A549 (cell line): ENCODE results near the gene NUP88. TPM values are rescaled to one million over a fixed set of nuclear protein-coding genes. Genes with fewer than 3 reads are reported as not detected.

Source experiments
- ATAC-seq, 2 experiments: fragments of 200-7000 bp in 1 of 2; fragments of >200 bp in 1 of 2; cut with Nextera tagmentation in 1 of 2; cut with Tn5 transposase in 1 of 2; 3 replicates each; pipeline versions ENCODE4 v1.8.0 to v1.9.1; 2018 to 2020; ENCODE audit warnings: mild to moderate bottlenecking in 1 of 2, moderate library complexity in 1 of 2
- CTCF ChIA-PET: fragments of 300-600 bp; sonication (Branson Sonifier 250); formaldehyde crosslinking; extraction: SDS; loops from one replicate; lab custom pipeline; 2021; ENCODE audit warnings: antibody characterized with exemption, inconsistent platforms; lab: Yijun Ruan, JAX
- POLR2A ChIA-PET: fragments of 350-600 bp; formaldehyde crosslinking; extraction: SDS; loops from one replicate; lab custom pipeline; 2021; ENCODE audit warnings: antibody characterized with exemption, inconsistent platforms; lab: Yijun Ruan, JAX
- DNase-seq, 2 experiments: peaks; one replicate each; pipeline versions ENCODE4 v3.0.0 to v3.0.0-alpha.2; 2011 to 2016; ENCODE audit warnings: low read depth in 1 of 2, low spot score in 1 of 2
- FAIRE-seq: peaks from 2 replicates; lab custom pipeline; 2011; peaks lifted over from hg19 to GRCh38; lab: Jason Lieb, UNC
- H3K27ac ChIP-seq, 2 experiments: fragments of >200 bp; sonication (Bioruptor Twin); formaldehyde crosslinking; 3 replicates each; pipeline ENCODE4 v1.5.1; 2016 to 2017
- H3K4me1 ChIP-seq: fragments of >200 bp; sonication (Bioruptor Twin); formaldehyde crosslinking; 3 replicates; pipeline ENCODE4 v1.6.1; 2016
- H3K4me2 ChIP-seq: fragments of >200 bp; sonication (Bioruptor Twin); formaldehyde crosslinking; 3 replicates; pipeline ENCODE4 v1.6.1; 2016
- H3K4me3 ChIP-seq: fragments of >200 bp; sonication (Bioruptor Twin); formaldehyde crosslinking; 3 replicates; pipeline ENCODE4 v1.5.1; 2016
- H3K9me3 ChIP-seq: fragments of >200 bp; sonication (Bioruptor Twin); formaldehyde crosslinking; 3 replicates; pipeline ENCODE4 v1.6.1; 2016
- CEBPB ChIP-seq, 2 experiments: fragments of >200 bp in 1 of 2; sonication (Bioruptor Twin) in 1 of 2; formaldehyde crosslinking in 1 of 2; IDR thresholded peaks; 2 replicates each; pipeline ENCODE4 v1.6.1; 2012 to 2016
- CHD2 ChIP-seq: fragments of 150-350 bp; IDR thresholded peaks from 2 replicates; pipeline ENCODE4 v1.6.1; 2014; ENCODE audit warnings: low read length; ENCODE audit not compliant: partially characterized antibody
- CHD4 ChIP-seq: fragments of 200-600 bp; sonication (generic); IDR thresholded peaks from 2 replicates; pipeline ENCODE4 v1.6.1; 2016; ENCODE audit warnings: antibody characterized with exemption, mild to moderate bottlenecking, borderline replicate concordance
- EHF ChIP-seq: fragments of 250-450 bp; sonication (Bioruptor Pico); IDR thresholded peaks from 2 replicates; pipeline ENCODE4 v1.5.0; 2020; ENCODE audit warnings: mild to moderate bottlenecking
- FOSL2 ChIP-seq, 2 experiments: fragments of 450-650 bp in 1 of 2; fragments of >200 bp in 1 of 2; sonication (Bioruptor Twin) in 1 of 2; formaldehyde crosslinking; IDR thresholded peaks; 2 replicates each; pipeline versions ENCODE4 v1.5.0 to v1.6.1; 2016 to 2020; ENCODE audit warnings: mild to moderate bottlenecking in 1 of 2, moderate library complexity in 1 of 2
- JUN ChIP-seq, 2 experiments: fragments of >200 bp; sonication (Bioruptor Twin); formaldehyde crosslinking; IDR thresholded peaks; 2 replicates in 1 of 2; 3 replicates in 1 of 2; pipeline ENCODE4 v1.6.1; 2016 to 2017
- JUNB ChIP-seq: fragments of >200 bp; sonication (Bioruptor Twin); formaldehyde crosslinking; IDR thresholded peaks from 2 replicates; pipeline ENCODE4 v1.6.1; 2016
- KDM5A ChIP-seq: fragments of 200-600 bp; sonication (generic); IDR thresholded peaks from 2 replicates; pipeline ENCODE4 v1.6.1; 2016; ENCODE audit warnings: antibody characterized with exemption, mild to moderate bottlenecking
- MAFK ChIP-seq: fragments of 450-650 bp; IDR thresholded peaks from 2 replicates; pipeline ENCODE4 v1.6.1; 2014; ENCODE audit not compliant: partially characterized antibody
- NPAS2 ChIP-seq: fragments of 250-450 bp; sonication (Bioruptor Pico); IDR thresholded peaks from 2 replicates; pipeline ENCODE4 v1.8.0; 2022; ENCODE audit warnings: mild to moderate bottlenecking, moderate library complexity, borderline replicate concordance
- PHF8 ChIP-seq: fragments of 200-600 bp; sonication (generic); IDR thresholded peaks from 2 replicates; pipeline ENCODE4 v1.6.1; 2016; ENCODE audit warnings: low read depth, mild to moderate bottlenecking, antibody characterized with exemption, moderate library complexity, borderline replicate concordance
- POLR2AphosphoS2 ChIP-seq: conservative IDR thresholded peaks from 2 replicates; pipeline ENCODE4 v1.6.1; 2012; ENCODE audit warnings: low read length, improper control_type of control experiment, inconsistent platforms
- RAD21 ChIP-seq, 2 experiments: fragments of >200 bp in 1 of 2; sonication (Bioruptor Twin) in 1 of 2; formaldehyde crosslinking in 1 of 2; IDR thresholded peaks in 1 of 2; conservative IDR thresholded peaks in 1 of 2; 2 replicates in 1 of 2; 3 replicates in 1 of 2; pipeline ENCODE4 v1.6.1; 2012 to 2018; ENCODE audit warnings: inconsistent platforms in 1 of 2
- RFX5 ChIP-seq: fragments of 450-650 bp; IDR thresholded peaks from 2 replicates; pipeline ENCODE4 v1.7.1; 2014; ENCODE audit warnings: antibody characterized with exemption, mild to moderate bottlenecking, moderate library complexity
- SREBF2 ChIP-seq: fragments of 450-650 bp; IDR thresholded peaks from 2 replicates; pipeline ENCODE4 v1.6.1; 2014; ENCODE audit warnings: mild to moderate bottlenecking, moderate library complexity
- ZC3H11A ChIP-seq: fragments of 450-650 bp; IDR thresholded peaks from 2 replicates; pipeline ENCODE4 v1.6.1; 2014; ENCODE audit warnings: antibody characterized with exemption, mild to moderate bottlenecking
- WGBS: methylation state at CpG from one replicate; pipeline ENCODE4 v1.1.6; 2017; ENCODE audit errors: missing lambda C conversion rate; 5-methylcytosine and 5-hydroxymethylcytosine counted together
- polyA plus RNA-seq, 4 experiments: library from polyadenylated mRNA; depleted of rRNA in 3 of 4; stranded (reverse); fragments of >200 nt; fragmentation: RNase III in 1 of 4; extraction: RNeasy Plus Mini Kit Qiagen cat#74134 plus additional on column Dnase treatment in 1 of 4; gene quantifications; 2 replicates in 3 of 4; 3 replicates in 1 of 4; pipeline ENCODE4 v1.2.3, GENCODE V29; 2011 to 2017
- TF ChIP-seq, protein P1 (sequence below): fragments of >200 bp; sonication (Bioruptor Twin); formaldehyde crosslinking; IDR thresholded peaks from 2 replicates; pipeline ENCODE4 v1.6.1; 2016
- TF ChIP-seq, protein P2 (sequence below): fragments of 250-450 bp; sonication (Bioruptor Pico); IDR thresholded peaks from 2 replicates; pipeline ENCODE4 v1.5.0; 2021; ENCODE audit warnings: mild to moderate bottlenecking, moderate library complexity, borderline replicate concordance
- TF ChIP-seq, protein P3 (sequence below): fragments of >200 bp; sonication (Bioruptor Twin); formaldehyde crosslinking; IDR thresholded peaks from 3 replicates; pipeline ENCODE4 v1.5.1; 2016
- TF ChIP-seq, protein P4 (sequence below): fragments of 150-350 bp; IDR thresholded peaks from 2 replicates; pipeline ENCODE4 v1.6.1; 2014; ENCODE audit warnings: low read depth, mild to moderate bottlenecking, low read length
- TF ChIP-seq, protein P5 (sequence below): fragments of 450-650 bp; IDR thresholded peaks from 2 replicates; pipeline ENCODE4 v1.6.1; 2014; ENCODE audit warnings: antibody characterized with exemption
- TF ChIP-seq, protein P6 (sequence below): fragments of 200-600 bp; sonication (generic); IDR thresholded peaks from 2 replicates; pipeline ENCODE4 v1.6.1; 2016; ENCODE audit warnings: antibody characterized with exemption, mild to moderate bottlenecking, moderate library complexity

Gene NUP88
- polyA plus RNA-seq, 2 of the 4 experiments (the other 2 are of a cell fraction): 121 to 180 TPM

DNA sequence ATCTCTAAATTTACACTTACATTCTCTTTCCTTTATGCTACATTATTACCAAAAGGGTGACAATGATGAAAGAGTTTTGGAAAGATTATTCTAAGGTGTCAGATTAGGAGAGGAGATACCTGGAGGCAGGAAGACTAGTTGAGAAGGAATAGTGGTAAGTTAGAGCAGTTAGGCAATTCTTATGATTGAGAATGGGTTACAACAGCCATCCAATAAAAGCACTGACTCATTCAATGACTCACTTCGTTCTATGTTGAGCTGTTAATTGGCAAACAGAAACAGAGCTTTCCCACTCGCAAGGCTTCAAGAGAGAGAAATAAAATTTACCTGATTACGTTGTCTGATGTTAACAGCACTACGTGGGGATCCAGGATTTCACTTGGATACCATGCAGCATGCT is 5.8 kb downstream of the NUP88 start:
- H3K9me3 ChIP-seq: no peaks in the 10 kb centered on the region
- DNase-seq (peak in 1 of 2 experiments; percentile 25), ATAC-seq (no peak)
- 66% methylated on average over 4 of the region's 4 CpGs for WGBS
- H3K4me1 ChIP-seq: peaks cover 24% of the 10 kb centered on the region
- CTCF ChIA-PET: interaction anchor here (1.1 to 2.1 kb wide), 4 partner anchors 9 to 1009 kb away, joined by 3 to 7 read pairs (median 6); partner anchors contain the start of gene C1QBP
- peak; percentile 35; the same call in 1 of the 2 replicates for TF ChIP-seq JUNB
- TF ChIP-seq, protein P1, sequence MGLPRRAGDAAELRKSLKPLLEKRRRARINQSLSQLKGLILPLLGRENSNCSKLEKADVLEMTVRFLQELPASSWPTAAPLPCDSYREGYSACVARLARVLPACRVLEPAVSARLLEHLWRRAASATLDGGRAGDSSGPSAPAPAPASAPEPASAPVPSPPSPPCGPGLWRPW: 0 out of 2 replicates have a peak, but pooled peaks have one; percentile 46
- TF ChIP-seq NPAS2: no peak
- 0 out of 2 replicates have a peak, but pooled peaks have one; percentile 23 for TF ChIP-seq FOSL2 (IDR thresholded peaks at IDR 0.05)
- TF ChIP-seq FOSL2 (CRISPR knock-in tag; IDR thresholded peaks at IDR 0.05): peak; percentile 78
- no peak for TF ChIP-seq POLR2AphosphoS2
- TF ChIP-seq, all 56 proteins: peak for 3
- H3K4me2 ChIP-seq: peak overlapping the region; percentile 0; the same call in 1 of the 3 replicates
- H3K4me3 ChIP-seq: no peak overlapping the region
- H3K27ac ChIP-seq: no peak overlapping the region
- FAIRE-seq: no peak
- POLR2A ChIA-PET: no interaction called here

- DNase-seq (no peak), ATAC-seq (no peak), FAIRE-seq (no peak)
- Histone ChIP-seq H3K4me1 (peaks cover 8% of the 10 kb centered on the region; the same call in 1 of the 3 replicates), H3K27ac (no peak overlapping the region), H3K9me3 (no peaks in the 10 kb centered on the region), H3K4me3 (no peak overlapping the region), H3K4me2 (no peak overlapping the region)
- ChIA-PET POLR2A (no interaction called here), CTCF (interaction anchor here (0.7 to 1.6 kb wide), 2 partner anchors 42 to 67 kb away, joined by 3 to 4 read pairs; no protein-coding TSS in a partner anchor)
- WGBS: 96% methylated on average over 7 of the region's 7 CpGs
- TF ChIP-seq CEBPB (IDR thresholded peaks at IDR 0.05): no peak
Measured at GRCh38 chr17:5410594-5411272, 8.7 kb downstream of the NUP88 start.

DNA sequence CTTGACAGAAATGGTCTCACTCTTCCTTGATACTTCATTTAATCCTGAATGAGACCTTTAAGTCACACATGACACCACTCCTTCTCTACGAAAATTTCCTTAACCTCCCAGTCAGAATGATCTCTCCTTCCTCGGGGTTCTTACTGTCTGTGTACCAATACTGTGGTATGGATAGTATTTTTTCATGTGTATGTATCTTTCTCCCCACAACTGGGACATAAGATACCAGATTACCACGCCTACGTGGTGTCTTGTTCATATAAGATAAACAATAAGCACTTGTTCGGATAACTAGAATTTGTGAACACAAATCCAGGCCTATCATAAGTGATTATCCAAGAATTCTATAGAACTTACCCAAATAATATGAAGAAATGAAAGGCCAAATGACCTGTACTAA is 11.3 kb downstream of the NUP88 start:
- H3K4me1 ChIP-seq: no peaks in the 10 kb centered on the region
- H3K27ac ChIP-seq: no peak overlapping the region
- H3K9me3 ChIP-seq: no peaks in the 10 kb centered on the region
- ChIA-PET CTCF (interaction anchor here (1.2 kb wide), 1 partner anchor 158 kb away, joined by 3 read pairs; no protein-coding TSS in a partner anchor), POLR2A (interaction anchor here (0.7 kb wide), 1 partner anchor 11 kb away, joined by 3 read pairs; the partner anchor contains the start of genes NUP88 and RPAIN)
- no peak for DNase-seq
- no peak overlapping the region for H3K4me3 ChIP-seq
- no peak for TF ChIP-seq JUN (IDR thresholded peaks at IDR 0.05)
- no peak for TF ChIP-seq SREBF2
- TF ChIP-seq, protein P2, sequence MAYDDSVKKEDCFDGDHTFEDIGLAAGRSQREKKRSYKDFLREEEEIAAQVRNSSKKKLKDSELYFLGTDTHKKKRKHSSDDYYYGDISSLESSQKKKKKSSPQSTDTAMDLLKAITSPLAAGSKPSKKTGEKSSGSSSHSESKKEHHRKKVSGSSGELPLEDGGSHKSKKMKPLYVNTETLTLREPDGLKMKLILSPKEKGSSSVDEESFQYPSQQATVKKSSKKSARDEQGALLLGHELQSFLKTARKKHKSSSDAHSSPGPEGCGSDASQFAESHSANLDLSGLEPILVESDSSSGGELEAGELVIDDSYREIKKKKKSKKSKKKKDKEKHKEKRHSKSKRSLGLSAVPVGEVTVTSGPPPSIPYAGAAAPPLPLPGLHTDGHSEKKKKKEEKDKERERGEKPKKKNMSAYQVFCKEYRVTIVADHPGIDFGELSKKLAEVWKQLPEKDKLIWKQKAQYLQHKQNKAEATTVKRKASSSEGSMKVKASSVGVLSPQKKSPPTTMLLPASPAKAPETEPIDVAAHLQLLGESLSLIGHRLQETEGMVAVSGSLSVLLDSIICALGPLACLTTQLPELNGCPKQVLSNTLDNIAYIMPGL (CRISPR knock-in tag): no peak
- no peak for TF ChIP-seq MAFK
- TF ChIP-seq RFX5: no peak
- TF ChIP-seq PHF8: no peak
- TF ChIP-seq, protein P3, sequence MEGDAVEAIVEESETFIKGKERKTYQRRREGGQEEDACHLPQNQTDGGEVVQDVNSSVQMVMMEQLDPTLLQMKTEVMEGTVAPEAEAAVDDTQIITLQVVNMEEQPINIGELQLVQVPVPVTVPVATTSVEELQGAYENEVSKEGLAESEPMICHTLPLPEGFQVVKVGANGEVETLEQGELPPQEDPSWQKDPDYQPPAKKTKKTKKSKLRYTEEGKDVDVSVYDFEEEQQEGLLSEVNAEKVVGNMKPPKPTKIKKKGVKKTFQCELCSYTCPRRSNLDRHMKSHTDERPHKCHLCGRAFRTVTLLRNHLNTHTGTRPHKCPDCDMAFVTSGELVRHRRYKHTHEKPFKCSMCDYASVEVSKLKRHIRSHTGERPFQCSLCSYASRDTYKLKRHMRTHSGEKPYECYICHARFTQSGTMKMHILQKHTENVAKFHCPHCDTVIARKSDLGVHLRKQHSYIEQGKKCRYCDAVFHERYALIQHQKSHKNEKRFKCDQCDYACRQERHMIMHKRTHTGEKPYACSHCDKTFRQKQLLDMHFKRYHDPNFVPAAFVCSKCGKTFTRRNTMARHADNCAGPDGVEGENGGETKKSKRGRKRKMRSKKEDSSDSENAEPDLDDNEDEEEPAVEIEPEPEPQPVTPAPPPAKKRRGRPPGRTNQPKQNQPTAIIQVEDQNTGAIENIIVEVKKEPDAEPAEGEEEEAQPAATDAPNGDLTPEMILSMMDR: no peak
- TF ChIP-seq, protein P4, sequence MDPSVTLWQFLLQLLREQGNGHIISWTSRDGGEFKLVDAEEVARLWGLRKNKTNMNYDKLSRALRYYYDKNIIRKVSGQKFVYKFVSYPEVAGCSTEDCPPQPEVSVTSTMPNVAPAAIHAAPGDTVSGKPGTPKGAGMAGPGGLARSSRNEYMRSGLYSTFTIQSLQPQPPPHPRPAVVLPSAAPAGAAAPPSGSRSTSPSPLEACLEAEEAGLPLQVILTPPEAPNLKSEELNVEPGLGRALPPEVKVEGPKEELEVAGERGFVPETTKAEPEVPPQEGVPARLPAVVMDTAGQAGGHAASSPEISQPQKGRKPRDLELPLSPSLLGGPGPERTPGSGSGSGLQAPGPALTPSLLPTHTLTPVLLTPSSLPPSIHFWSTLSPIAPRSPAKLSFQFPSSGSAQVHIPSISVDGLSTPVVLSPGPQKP: no peak
- no peak for TF ChIP-seq CHD4
- TF ChIP-seq CHD2: no peak
- no peak for TF ChIP-seq EHF (CRISPR knock-in tag)
- TF ChIP-seq RAD21 (conservative IDR thresholded peaks at IDR 0.05 in 1 of 2, IDR thresholded peaks at IDR 0.05 in 1 of 2): no peak
- TF ChIP-seq KDM5A: no peak
- TF ChIP-seq, protein P5, sequence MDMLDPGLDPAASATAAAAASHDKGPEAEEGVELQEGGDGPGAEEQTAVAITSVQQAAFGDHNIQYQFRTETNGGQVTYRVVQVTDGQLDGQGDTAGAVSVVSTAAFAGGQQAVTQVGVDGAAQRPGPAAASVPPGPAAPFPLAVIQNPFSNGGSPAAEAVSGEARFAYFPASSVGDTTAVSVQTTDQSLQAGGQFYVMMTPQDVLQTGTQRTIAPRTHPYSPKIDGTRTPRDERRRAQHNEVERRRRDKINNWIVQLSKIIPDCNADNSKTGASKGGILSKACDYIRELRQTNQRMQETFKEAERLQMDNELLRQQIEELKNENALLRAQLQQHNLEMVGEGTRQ: no peak
- no peak for TF ChIP-seq ZC3H11A
- TF ChIP-seq, protein P6, sequence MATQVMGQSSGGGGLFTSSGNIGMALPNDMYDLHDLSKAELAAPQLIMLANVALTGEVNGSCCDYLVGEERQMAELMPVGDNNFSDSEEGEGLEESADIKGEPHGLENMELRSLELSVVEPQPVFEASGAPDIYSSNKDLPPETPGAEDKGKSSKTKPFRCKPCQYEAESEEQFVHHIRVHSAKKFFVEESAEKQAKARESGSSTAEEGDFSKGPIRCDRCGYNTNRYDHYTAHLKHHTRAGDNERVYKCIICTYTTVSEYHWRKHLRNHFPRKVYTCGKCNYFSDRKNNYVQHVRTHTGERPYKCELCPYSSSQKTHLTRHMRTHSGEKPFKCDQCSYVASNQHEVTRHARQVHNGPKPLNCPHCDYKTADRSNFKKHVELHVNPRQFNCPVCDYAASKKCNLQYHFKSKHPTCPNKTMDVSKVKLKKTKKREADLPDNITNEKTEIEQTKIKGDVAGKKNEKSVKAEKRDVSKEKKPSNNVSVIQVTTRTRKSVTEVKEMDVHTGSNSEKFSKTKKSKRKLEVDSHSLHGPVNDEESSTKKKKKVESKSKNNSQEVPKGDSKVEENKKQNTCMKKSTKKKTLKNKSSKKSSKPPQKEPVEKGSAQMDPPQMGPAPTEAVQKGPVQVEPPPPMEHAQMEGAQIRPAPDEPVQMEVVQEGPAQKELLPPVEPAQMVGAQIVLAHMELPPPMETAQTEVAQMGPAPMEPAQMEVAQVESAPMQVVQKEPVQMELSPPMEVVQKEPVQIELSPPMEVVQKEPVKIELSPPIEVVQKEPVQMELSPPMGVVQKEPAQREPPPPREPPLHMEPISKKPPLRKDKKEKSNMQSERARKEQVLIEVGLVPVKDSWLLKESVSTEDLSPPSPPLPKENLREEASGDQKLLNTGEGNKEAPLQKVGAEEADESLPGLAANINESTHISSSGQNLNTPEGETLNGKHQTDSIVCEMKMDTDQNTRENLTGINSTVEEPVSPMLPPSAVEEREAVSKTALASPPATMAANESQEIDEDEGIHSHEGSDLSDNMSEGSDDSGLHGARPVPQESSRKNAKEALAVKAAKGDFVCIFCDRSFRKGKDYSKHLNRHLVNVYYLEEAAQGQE: no peak
- ATAC-seq: no peak
- no peak overlapping the region for H3K4me2 ChIP-seq
- WGBS: 79% methylated on average over 5 of the region's 5 CpGs
- no peak for FAIRE-seq
